H1 (cell line): ENCODE results near the gene KCNH5.

ENCODE experiments used
- CTCF ChIP-seq, 3 experiments: IDR thresholded peaks; 1 replicate in 2 of 3; 2 replicates in 1 of 3; pipeline versions ENCODE4 v1.5.1 to v1.6.1; 2011; ENCODE audit warnings: low read length in 3 of 3, mild to moderate bottlenecking in 3 of 3, inconsistent platforms in 2 of 3, low read depth in 1 of 3, moderate library complexity in 1 of 3; ENCODE audit not compliant: insufficient read depth in 1 of 3; ENCODE audit errors: control extremely low read depth in 1 of 3
- EZH2 ChIP-seq: fragments of 200-600 bp; sonication (generic); IDR thresholded peaks from 2 replicates; pipeline ENCODE4 v1.7.1; 2012; ENCODE audit warnings: low read depth, mild to moderate bottlenecking, moderate library complexity, low read length, inconsistent platforms; ENCODE audit not compliant: severe bottlenecking
- JUND ChIP-seq: IDR thresholded peaks from 2 replicates; pipeline ENCODE4 v1.6.1; 2011; ENCODE audit warnings: mild to moderate bottlenecking, improper control_type of control experiment, low read length
- MAX ChIP-seq: IDR thresholded peaks from 2 replicates; pipeline ENCODE4 v1.6.1; 2012; ENCODE audit warnings: inconsistent platforms
- POLR2A ChIP-seq, 2 experiments: IDR thresholded peaks; 1 replicate in 1 of 2; 2 replicates in 1 of 2; pipeline ENCODE4 v1.6.1; 2011; ENCODE audit warnings: low read depth in 2 of 2, low read length in 2 of 2, mild to moderate bottlenecking in 2 of 2; ENCODE audit errors: control extremely low read depth in 1 of 2
- POLR2AphosphoS5 ChIP-seq: IDR thresholded peaks from 2 replicates; pipeline ENCODE4 v1.6.1; 2011; ENCODE audit warnings: low read depth, low read length
- RBBP5 ChIP-seq: IDR thresholded peaks from 2 replicates; pipeline ENCODE4 v1.7.1; 2012; ENCODE audit warnings: low read depth, mild to moderate bottlenecking, inconsistent platforms, low read length, moderate library complexity, borderline replicate concordance
- RNF2 ChIP-seq: fragments of 200-900, 300-1000 bp; sonication (generic); IDR thresholded peaks from 2 replicates; pipeline ENCODE4 v1.7.1; 2016; ENCODE audit warnings: borderline replicate concordance, low read depth, mild to moderate bottlenecking, antibody characterized with exemption, low read length; ENCODE audit not compliant: poor library complexity, severe bottlenecking; ENCODE audit errors: missing control alignments
- SIN3A ChIP-seq, 2 experiments: IDR thresholded peaks in 1 of 2; conservative IDR thresholded peaks in 1 of 2; 2 replicates each; pipeline ENCODE4 v1.6.1; 2011 to 2012; ENCODE audit warnings: low read length in 2 of 2, improper control_type of control experiment in 1 of 2, low read depth in 1 of 2, mild to moderate bottlenecking in 1 of 2
- TBP ChIP-seq: IDR thresholded peaks from 2 replicates; pipeline ENCODE4 v1.6.1; 2011; ENCODE audit warnings: low read depth, low read length, improper control_type of control experiment
- TCF12 ChIP-seq: IDR thresholded peaks from 2 replicates; pipeline ENCODE4 v1.6.1; 2011; ENCODE audit warnings: low read depth, mild to moderate bottlenecking, low read length

GRCh38 chr14:62807636-62808035 lies 237.6 kb downstream of the KCNH5 start:
- TF ChIP-seq POLR2AphosphoS5, result no peak
- TF ChIP-seq SIN3A (conservative IDR thresholded peaks at IDR 0.05 in 1 of 2, IDR thresholded peaks at IDR 0.05 in 1 of 2; ENCODE audit: low read depth in 1 of 2, low read length in 2 of 2), result no peak
- TF ChIP-seq MAX, result no peak
- TF ChIP-seq POLR2A (IDR thresholded peaks at IDR 0.05; ENCODE audit: control extremely low read depth in 1 of 2, low read depth in 2 of 2, low read length in 2 of 2), result no peak
- TF ChIP-seq JUND, result no peak
- no peak for TF ChIP-seq RBBP5
- TF ChIP-seq CTCF (IDR thresholded peaks at IDR 0.05; ENCODE audit: control extremely low read depth in 1 of 3, insufficient read depth in 1 of 3, low read depth in 1 of 3, low read length in 3 of 3), result no peak
- TF ChIP-seq RNF2, result no peak
- no peak for TF ChIP-seq TBP
- TF ChIP-seq EZH2, result no peak
- no peak for TF ChIP-seq TCF12
